Ovary (tissue), 9 donors: ENCODE results near the gene PRUNE1. TPM values are rescaled to one million over a fixed set of nuclear protein-coding genes. Genes with fewer than 3 reads are reported as not detected.

ENCODE experiments used
- DNase-seq, 5 donors: peaks; one replicate each; pipeline ENCODE4 v3.0.0-alpha.2; 2019 to 2020
- H3K27ac ChIP-seq, 2 donors: fragments of 200-600 bp; one replicate each; pipeline versions ENCODE4 v1.5.1 to v1.8.0; 2019 to 2022
- H3K27me3 ChIP-seq: fragments of 200-600 bp; one replicate; pipeline ENCODE4 v1.8.0; 2022
- H3K36me3 ChIP-seq: fragments of 200-600 bp; sonication (generic); one replicate; pipeline ENCODE4 v1.5.1; 2019
- H3K4me1 ChIP-seq: one replicate; pipeline ENCODE4 v1.8.1; 2013; ENCODE audit warnings: mild to moderate bottlenecking, moderate library complexity; ENCODE audit not compliant: insufficient read depth
- H3K4me3 ChIP-seq: fragments of 200-600 bp; sonication (generic); one replicate; pipeline ENCODE4 v1.5.1; 2017
- H3K9me3 ChIP-seq, 2 donors: fragments of 200-600 bp in 1 of 2; sonication (generic) in 1 of 2; one replicate each; pipeline versions ENCODE4 v1.5.1 to v1.8.1; 2013 to 2019; ENCODE audit warnings: mild to moderate bottlenecking in 1 of 2, moderate library complexity in 1 of 2
- EP300 ChIP-seq: sonication (generic); formaldehyde crosslinking; IDR thresholded peaks from one replicate; pipeline ENCODE4 v1.6.1; 2017; ENCODE audit warnings: antibody characterized with exemption
- POLR2A ChIP-seq: fragments of 450-650 bp; IDR thresholded peaks from one replicate; pipeline ENCODE4 v1.6.1; 2017; ENCODE audit warnings: antibody characterized with exemption, mild to moderate bottlenecking, moderate library complexity
- WGBS, 3 donors: extraction: QIAGEN DNeasy Blood & Tissue Kit in 1 of 3; methylation state at CpG; one replicate each; pipeline versions ENCODE4 v1.1.5 to v1.1.7; 2013 to 2017; 5-methylcytosine and 5-hydroxymethylcytosine counted together
- intact Hi-C, 4 donors: fragments of 100-400 bp; cut with DNase I; formaldehyde crosslinking; loops; one replicate each; pipeline versions ENCODE4 v1.11.0 to v1.15.1; 2022 to 2023
- polyA plus RNA-seq, 2 donors: library from polyadenylated mRNA; stranded (reverse); fragments of 200-250 nt in 1 of 2; fragments of 350-450 nt in 1 of 2; fragmentation: Illumina TruSeq in 1 of 2; extraction: RNeasy Lipid Tissue Mini Kit (QIAGEN cat#74804) in 1 of 2; gene quantifications; one replicate each; pipeline ENCODE4 v1.2.3, GENCODE V29; 2013 to 2014
- total RNA-seq, 7 donors: library from RNA; depleted of rRNA in 2 of 7; stranded (reverse); fragments of >200 nt in 2 of 7; fragmentation: NEBNext Ultra II Directional in 3 of 7; extraction: Animal tissue kit (Norgen Biotek cat#: 25700) in 3 of 7; gene quantifications; one replicate each; pipeline versions ENCODE4 v1.1.0 to v1.2.4, GENCODE V29; 2016 to 2023
- TF ChIP-seq, protein P1 (sequence below), 3 donors: fragments of 450-650 bp in 2 of 3; fragments of 200-600 bp in 1 of 3; IDR thresholded peaks; one replicate each; pipeline versions ENCODE4 v1.5.1 to v1.8.0; 2016 to 2022; ENCODE audit warnings: antibody characterized with exemption in 3 of 3, mild to moderate bottlenecking in 1 of 3
- donor health status: DM: no; HTN: no; CAD: no; lungs with moderate emphysema.
- donor health status: DM: no; HTN: no; CAD: no.
- donor health status: Bipolar disorder and iron deficiency.
- donor health status: DM: yes; HTN: yes; CAD: no.
- donor health status: DM: no; HTN: no; CAD: no.
- donor health status: DM: yes; HTN: yes; CAD: no.

PRUNE1 gene
- total and polyA plus RNA-seq, 9 donors, result 17.2 to 30.7 (median 22.9) TPM

DNA sequence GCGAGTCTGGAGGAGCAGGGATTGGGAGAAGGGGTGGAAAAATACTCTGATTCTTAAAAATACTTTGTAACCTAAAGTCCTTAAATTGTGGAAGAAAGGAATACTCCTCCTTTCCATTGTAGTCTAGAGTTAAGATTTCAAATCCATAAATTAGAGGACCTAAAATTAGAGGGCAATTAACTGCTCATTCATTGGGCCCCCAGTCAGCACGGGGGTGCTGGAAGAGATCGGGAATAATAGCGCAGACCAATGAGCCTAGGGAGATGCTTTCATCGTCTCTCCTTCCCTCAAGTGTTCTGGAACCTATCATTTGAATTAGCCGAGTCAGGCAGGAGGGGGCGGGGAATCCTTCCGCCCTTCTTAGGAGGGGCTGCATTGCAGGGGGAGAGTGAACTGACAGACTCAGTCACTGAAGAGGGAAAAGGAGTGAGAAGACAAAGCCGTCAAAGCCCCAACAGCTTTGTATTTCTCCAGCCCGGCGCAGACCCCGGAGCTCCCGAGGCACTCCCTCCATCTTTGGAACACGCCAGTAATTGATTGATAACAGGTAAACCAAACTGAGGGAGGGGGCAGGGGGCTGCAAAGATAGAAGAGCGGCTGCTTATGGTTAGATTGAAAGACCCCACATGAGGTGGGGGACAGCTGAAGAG, 51.9 kb downstream of the PRUNE1 start, which contains the start of gene MLLT11:
Gene MLLT11 (plus strand): TSS at position 391 of the 650 bp plus-strand sequence. CDS start 6,828 bp downstream, outside the sequence.
- TF ChIP-seq POLR2A (no peak), EP300 (no peak)
- TF ChIP-seq, protein P1, sequence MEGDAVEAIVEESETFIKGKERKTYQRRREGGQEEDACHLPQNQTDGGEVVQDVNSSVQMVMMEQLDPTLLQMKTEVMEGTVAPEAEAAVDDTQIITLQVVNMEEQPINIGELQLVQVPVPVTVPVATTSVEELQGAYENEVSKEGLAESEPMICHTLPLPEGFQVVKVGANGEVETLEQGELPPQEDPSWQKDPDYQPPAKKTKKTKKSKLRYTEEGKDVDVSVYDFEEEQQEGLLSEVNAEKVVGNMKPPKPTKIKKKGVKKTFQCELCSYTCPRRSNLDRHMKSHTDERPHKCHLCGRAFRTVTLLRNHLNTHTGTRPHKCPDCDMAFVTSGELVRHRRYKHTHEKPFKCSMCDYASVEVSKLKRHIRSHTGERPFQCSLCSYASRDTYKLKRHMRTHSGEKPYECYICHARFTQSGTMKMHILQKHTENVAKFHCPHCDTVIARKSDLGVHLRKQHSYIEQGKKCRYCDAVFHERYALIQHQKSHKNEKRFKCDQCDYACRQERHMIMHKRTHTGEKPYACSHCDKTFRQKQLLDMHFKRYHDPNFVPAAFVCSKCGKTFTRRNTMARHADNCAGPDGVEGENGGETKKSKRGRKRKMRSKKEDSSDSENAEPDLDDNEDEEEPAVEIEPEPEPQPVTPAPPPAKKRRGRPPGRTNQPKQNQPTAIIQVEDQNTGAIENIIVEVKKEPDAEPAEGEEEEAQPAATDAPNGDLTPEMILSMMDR (IDR thresholded peaks at IDR 0.05), result no peak
- Histone ChIP-seq H3K36me3 (no peaks in the 10 kb centered on the region), H3K9me3 (no peaks in the 10 kb centered on the region), H3K27ac (peak within 1 kb of the TSS; percentile 72 to 73), H3K4me1 (peaks cover 13% of the 10 kb centered on the region), H3K27me3 (no peaks in the 10 kb centered on the region), H3K4me3 (peak within 1 kb of the TSS; percentile 95)
- peak; percentile 50 to 73 (median 63) for DNase-seq
- intact Hi-C loops, result no loop called here
- WGBS, 3 donors, result 1 to 2% (median 1%) methylated on average over 15 of the region's 15 CpGs

DNA sequence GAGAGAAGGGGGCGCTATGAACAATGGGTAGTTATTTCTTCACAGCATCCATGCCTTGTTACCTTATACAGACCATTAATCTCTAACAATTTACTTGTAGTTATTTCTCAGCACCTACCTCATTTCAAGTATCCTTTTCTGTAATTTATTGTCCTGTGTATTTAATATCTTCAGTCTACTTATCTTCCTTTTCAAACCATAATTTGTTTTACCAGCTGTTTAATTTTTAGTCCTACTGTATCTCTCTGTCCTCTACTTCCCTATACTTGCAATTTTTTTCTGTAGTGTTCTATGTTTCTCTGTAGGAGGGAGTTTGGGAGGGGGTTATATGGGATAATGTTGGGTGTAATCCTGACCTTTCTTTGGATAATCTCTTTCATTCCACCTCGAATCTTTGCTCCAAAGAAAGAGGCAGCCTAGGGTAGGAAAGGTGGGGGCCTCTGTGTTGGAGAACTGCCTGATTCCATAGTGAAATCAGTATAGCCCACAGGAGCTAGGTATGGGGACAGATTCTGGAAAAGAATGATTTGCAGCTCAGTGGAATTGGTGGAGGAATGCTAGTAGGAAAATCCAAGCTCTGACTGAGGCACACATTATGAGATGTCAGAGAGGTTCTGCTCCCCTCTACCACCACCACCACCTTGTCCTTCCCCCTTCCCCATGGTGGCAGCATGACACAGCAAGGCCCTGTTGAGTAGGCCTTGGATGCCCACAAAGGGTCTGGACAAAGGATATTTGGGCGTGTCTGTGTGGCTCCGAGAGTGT, 52.6 kb downstream of the PRUNE1 start:
- no peak for DNase-seq
- Histone ChIP-seq H3K27me3 (no peaks in the 10 kb centered on the region), H3K36me3 (no peaks in the 10 kb centered on the region), H3K27ac (no peak overlapping the region), H3K4me3 (peak overlapping the region; percentile 95), H3K9me3 (no peaks in the 10 kb centered on the region), H3K4me1 (peaks cover 13% of the 10 kb centered on the region)
- intact Hi-C loops, result no loop called here
- 51 to 53% (median 53%) methylated on average over 4 of the region's 4 CpGs for WGBS, 3 donors
- TF ChIP-seq, protein P1 (IDR thresholded peaks at IDR 0.05), result no peak
- TF ChIP-seq EP300 (no peak), POLR2A (no peak)

DNA sequence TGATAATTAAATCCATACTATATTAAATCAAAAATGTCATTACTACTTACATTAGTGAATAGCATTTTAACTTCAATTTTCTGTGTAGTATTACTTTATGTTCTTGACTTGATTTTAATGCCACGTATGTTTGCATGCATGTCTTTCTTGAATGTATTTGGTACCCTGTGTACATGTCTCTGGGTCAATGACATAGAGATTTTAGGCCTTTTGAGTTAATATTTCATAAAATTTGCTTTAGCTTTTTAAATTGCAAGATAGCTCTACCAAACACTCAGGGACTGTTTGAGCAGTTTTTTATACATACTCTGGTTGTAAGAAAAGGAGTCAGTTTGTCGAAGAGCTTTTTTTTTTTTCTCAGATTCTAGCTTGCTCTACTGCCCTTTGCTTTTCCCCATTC, 53.5 kb downstream of the PRUNE1 start:
- WGBS, 3 donors, result 72 to 87% (median 85%) methylated on average over 2 of the region's 2 CpGs
- intact Hi-C loops, result no loop called here
- H3K9me3 ChIP-seq, result no peaks in the 10 kb centered on the region
- no peak overlapping the region for H3K4me3 ChIP-seq
- DNase-seq, result no peak
- H3K27me3 ChIP-seq, result no peaks in the 10 kb centered on the region
- no peak overlapping the region for H3K27ac ChIP-seq
- H3K36me3 ChIP-seq, result no peaks in the 10 kb centered on the region
- peaks cover 13% of the 10 kb centered on the region for H3K4me1 ChIP-seq
- TF ChIP-seq, protein P1 (IDR thresholded peaks at IDR 0.05), result no peak
- no peak for TF ChIP-seq EP300
- no peak for TF ChIP-seq POLR2A

DNA sequence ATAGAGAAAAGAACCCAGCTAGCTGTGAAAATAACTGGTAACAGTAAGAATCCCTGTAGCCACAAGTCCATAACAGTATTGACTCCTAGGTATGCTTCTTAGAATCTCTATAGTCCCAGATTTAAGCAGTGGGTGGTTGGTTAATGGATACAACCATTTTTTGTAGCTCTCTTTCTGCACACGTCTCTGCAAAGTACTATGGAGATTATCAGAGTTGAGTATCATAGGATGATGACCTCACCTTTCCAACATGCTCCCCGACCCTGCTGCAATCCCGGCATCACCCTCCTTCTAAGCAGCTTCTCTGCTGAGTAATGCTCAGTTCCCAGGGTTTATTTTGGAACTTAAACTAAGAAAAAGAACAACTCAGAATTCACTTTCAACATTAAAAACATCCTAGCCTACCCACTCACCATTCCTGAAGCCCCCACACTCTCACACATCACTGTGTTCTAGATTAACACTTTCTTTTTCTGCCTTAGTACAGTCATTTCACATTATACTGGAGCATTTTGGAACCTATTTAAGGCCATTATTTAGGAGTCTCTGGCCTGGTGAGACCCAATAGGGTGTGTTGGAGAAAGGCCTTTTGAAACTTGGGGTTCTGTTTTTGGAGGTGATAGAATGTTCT, 54.6 kb downstream of the PRUNE1 start:
- H3K27me3 ChIP-seq, result no peaks in the 10 kb centered on the region
- WGBS, 3 donors, result 57 to 76% (median 67%) methylated on average over 3 of the region's 3 CpGs
- no peaks in the 10 kb centered on the region for H3K36me3 ChIP-seq

More for the DNA sequence above, 54.6 kb downstream of the PRUNE1 start:
- Histone ChIP-seq H3K4me3 (no peak overlapping the region), H3K4me1 (peaks cover 8% of the 10 kb centered on the region), H3K9me3 (no peaks in the 10 kb centered on the region), H3K27ac (no peak overlapping the region)
- intact Hi-C loops, result no loop called here
- no peak for DNase-seq
- TF ChIP-seq POLR2A, result no peak
- TF ChIP-seq EP300, result no peak
- TF ChIP-seq, protein P1 (IDR thresholded peaks at IDR 0.05), result no peak
